ENCODE results near the gene SKAP1.

GRCh38 chr17:48308581-48308980 is 121.4 kb downstream of the SKAP1 start:
- no peak for TF ChIP-seq CTCF (IDR thresholded peaks at IDR 0.05)
- TF ChIP-seq POLR2A (IDR thresholded peaks at IDR 0.05), result no peak

All from heart left ventricle (tissue), 13 donors.